HS-5 (cell line): ENCODE data around the gene LRBA.
A peak's percentile ranks its signal among the peaks of the same experiment; 100 is the strongest.
"Not testable (repeated sequence)": the region's sequence is repeated elsewhere in the genome, so short reads cannot be mapped to it uniquely, and the experiment has no call there.

Experiments used
- DNase-seq: peaks from one replicate; pipeline ENCODE4 v3.0.0-alpha.2; 2012; ENCODE audit warnings: low read depth

LRBA gene

GRCh38 chr4:150562751-150563150 is 452.3 kb downstream of the LRBA start:
- no peak for DNase-seq

GRCh38 chr4:150562250-150562649 is 452.8 kb downstream of the LRBA start:
- no peak for DNase-seq

GRCh38 chr4:150561143-150561737 is 453.8 kb downstream of the LRBA start:
- DNase-seq = no peak

- not testable (repeated sequence) for DNase-seq
These were observed 457.3 kb downstream of the LRBA start for GRCh38 chr4:150557811-150558210.

GRCh38 chr4:150547154-150547838 is 467.8 kb downstream of the LRBA start:
- DNase-seq = no peak

- DNase-seq = no peak
These were observed 468.8 kb downstream of the LRBA start for GRCh38 chr4:150546286-150546685.

- no peak for DNase-seq
These were observed 472.0 kb downstream of the LRBA start for GRCh38 chr4:150543042-150543441.

GRCh38 chr4:150541681-150542080 is 473.4 kb downstream of the LRBA start:
- DNase-seq = no peak

- DNase-seq = no peak
These were observed 474.1 kb downstream of the LRBA start for GRCh38 chr4:150540959-150541360.

- no peak for DNase-seq
These were observed 474.5 kb downstream of the LRBA start for GRCh38 chr4:150540536-150540935.

GRCh38 chr4:150537911-150538310 is 477.2 kb downstream of the LRBA start:
- not testable (repeated sequence) for DNase-seq

GRCh38 chr4:150534818-150535217 is 480.3 kb downstream of the LRBA start:
- DNase-seq = no peak

- no peak for DNase-seq
These were observed 481.4 kb downstream of the LRBA start for GRCh38 chr4:150533673-150534072.

- DNase-seq = no peak
These were observed 489.7 kb downstream of the LRBA start for GRCh38 chr4:150525321-150525868.

GRCh38 chr4:150518559-150518958 is 496.5 kb downstream of the LRBA start:
- no peak for DNase-seq

- no peak for DNase-seq
These were observed 499.9 kb downstream of the LRBA start for GRCh38 chr4:150515135-150515534.

- no peak for DNase-seq
These were observed 500.4 kb downstream of the LRBA start for GRCh38 chr4:150514709-150515108.

- DNase-seq = peak; percentile 63
These were observed 504.8 kb downstream of the LRBA start for GRCh38 chr4:150510176-150510865.

GRCh38 chr4:150507656-150508055 is 507.4 kb downstream of the LRBA start:
- not testable (repeated sequence) for DNase-seq

- no peak for DNase-seq
These were observed 513.1 kb downstream of the LRBA start for GRCh38 chr4:150501983-150502382.

GRCh38 chr4:150501009-150501727 is 513.9 kb downstream of the LRBA start:
- DNase-seq = peak; percentile 80

GRCh38 chr4:150497612-150498011 is 517.5 kb downstream of the LRBA start:
- no peak for DNase-seq
